Trophoblast cell (in vitro differentiated cells and primary cell): ENCODE data around the gene ATXN7.

Experiments used
- DNase-seq, 2 donors: peaks; one replicate each; pipeline ENCODE4 v3.0.0-alpha.2; 2016
- H2AFZ ChIP-seq: 2 replicates; pipeline ENCODE4 v1.6.1; 2013; ENCODE audit warnings: low read length, moderate library complexity, mild to moderate bottlenecking; ENCODE audit not compliant: insufficient read depth, poor library complexity
- H2AK5ac ChIP-seq: 2 replicates; pipeline ENCODE4 v1.6.1; 2013; ENCODE audit warnings: mild to moderate bottlenecking, low read length
- H2BK120ac ChIP-seq: 2 replicates; pipeline ENCODE4 v1.6.1; 2013; ENCODE audit warnings: low read length, mild to moderate bottlenecking, moderate library complexity; ENCODE audit not compliant: insufficient read depth, poor library complexity
- H2BK12ac ChIP-seq: 2 replicates; pipeline ENCODE4 v1.6.1; 2013; ENCODE audit warnings: mild to moderate bottlenecking, low read length, moderate library complexity
- H2BK5ac ChIP-seq: 2 replicates; pipeline ENCODE4 v1.6.1; 2013; ENCODE audit warnings: low read length, low read depth, moderate library complexity, mild to moderate bottlenecking; ENCODE audit not compliant: poor library complexity
- H3K14ac ChIP-seq: 2 replicates; pipeline ENCODE4 v1.6.1; 2013; ENCODE audit warnings: mild to moderate bottlenecking, low read length
- H3K18ac ChIP-seq: 2 replicates; pipeline ENCODE4 v1.6.1; 2013; ENCODE audit warnings: mild to moderate bottlenecking, low read length
- H3K23ac ChIP-seq: 2 replicates; pipeline ENCODE4 v1.6.1; 2013; ENCODE audit warnings: low read length
- H3K27ac ChIP-seq: 2 replicates; pipeline ENCODE4 v1.5.1; 2013; ENCODE audit warnings: low read depth, mild to moderate bottlenecking, inconsistent platforms, low read length, moderate library complexity
- H3K27me3 ChIP-seq: 2 replicates; pipeline ENCODE4 v1.6.1; 2013; ENCODE audit warnings: inconsistent platforms, mild to moderate bottlenecking, low read length, moderate library complexity; ENCODE audit not compliant: insufficient read depth
- H3K36me3 ChIP-seq, 2 experiments: 1 replicate in 1 of 2; 2 replicates in 1 of 2; pipeline ENCODE4 v1.6.1; 2013; ENCODE audit warnings: low read length in 2 of 2, mild to moderate bottlenecking in 2 of 2, moderate library complexity in 1 of 2; ENCODE audit not compliant: insufficient read depth in 2 of 2, control insufficient read depth in 1 of 2
- H3K4ac ChIP-seq: 2 replicates; pipeline ENCODE4 v1.6.1; 2013; ENCODE audit warnings: low read depth, mild to moderate bottlenecking, low read length, moderate library complexity
- H3K4me1 ChIP-seq, 2 experiments: 1 replicate in 1 of 2; 2 replicates in 1 of 2; pipeline ENCODE4 v1.6.1; 2013; ENCODE audit warnings: low read length in 2 of 2, mild to moderate bottlenecking in 2 of 2, moderate library complexity in 1 of 2; ENCODE audit not compliant: insufficient read depth in 2 of 2, control insufficient read depth in 1 of 2
- H3K4me2 ChIP-seq: 2 replicates; pipeline ENCODE4 v1.6.1; 2013; ENCODE audit warnings: inconsistent platforms, mild to moderate bottlenecking, low read length, moderate library complexity
- H3K4me3 ChIP-seq: 2 replicates; pipeline ENCODE4 v1.5.1; 2013; ENCODE audit warnings: mild to moderate bottlenecking, low read depth, low read length, inconsistent platforms
- H3K79me1 ChIP-seq: one replicate; pipeline ENCODE4 v1.6.1; 2013; ENCODE audit warnings: low read length
- H3K79me2 ChIP-seq: 2 replicates; pipeline ENCODE4 v1.6.1; 2013; ENCODE audit warnings: low read length, mild to moderate bottlenecking; ENCODE audit not compliant: control insufficient read depth, insufficient read depth, poor library complexity
- H3K9ac ChIP-seq: 2 replicates; pipeline ENCODE4 v1.6.1; 2013; ENCODE audit warnings: mild to moderate bottlenecking, low read length
- H3K9me3 ChIP-seq: 2 replicates; pipeline ENCODE4 v1.6.1; 2013; ENCODE audit warnings: low read depth, mild to moderate bottlenecking, control low read depth, inconsistent platforms, low read length; ENCODE audit not compliant: insufficient read depth
- H4K12ac ChIP-seq: 2 replicates; pipeline ENCODE4 v1.6.1; 2013; ENCODE audit warnings: low read depth, mild to moderate bottlenecking, low read length, moderate library complexity
- H4K8ac ChIP-seq: 2 replicates; pipeline ENCODE4 v1.6.1; 2013; ENCODE audit warnings: low read depth, mild to moderate bottlenecking, low read length, moderate library complexity
- H4K91ac ChIP-seq: one replicate; pipeline ENCODE4 v1.6.1; 2013; ENCODE audit warnings: low read depth, mild to moderate bottlenecking, low read length, moderate library complexity
- WGBS: extraction: QIAGEN DNeasy Blood & Tissue Kit; methylation state at CpG from one replicate; pipeline ENCODE4 v1.1.7; 2013; ENCODE audit warnings: missing lambda C conversion rate; ENCODE audit not compliant: insufficient read length, insufficient coverage; ENCODE audit errors: extremely low coverage; 5-methylcytosine and 5-hydroxymethylcytosine counted together

ATXN7 gene

DNA sequence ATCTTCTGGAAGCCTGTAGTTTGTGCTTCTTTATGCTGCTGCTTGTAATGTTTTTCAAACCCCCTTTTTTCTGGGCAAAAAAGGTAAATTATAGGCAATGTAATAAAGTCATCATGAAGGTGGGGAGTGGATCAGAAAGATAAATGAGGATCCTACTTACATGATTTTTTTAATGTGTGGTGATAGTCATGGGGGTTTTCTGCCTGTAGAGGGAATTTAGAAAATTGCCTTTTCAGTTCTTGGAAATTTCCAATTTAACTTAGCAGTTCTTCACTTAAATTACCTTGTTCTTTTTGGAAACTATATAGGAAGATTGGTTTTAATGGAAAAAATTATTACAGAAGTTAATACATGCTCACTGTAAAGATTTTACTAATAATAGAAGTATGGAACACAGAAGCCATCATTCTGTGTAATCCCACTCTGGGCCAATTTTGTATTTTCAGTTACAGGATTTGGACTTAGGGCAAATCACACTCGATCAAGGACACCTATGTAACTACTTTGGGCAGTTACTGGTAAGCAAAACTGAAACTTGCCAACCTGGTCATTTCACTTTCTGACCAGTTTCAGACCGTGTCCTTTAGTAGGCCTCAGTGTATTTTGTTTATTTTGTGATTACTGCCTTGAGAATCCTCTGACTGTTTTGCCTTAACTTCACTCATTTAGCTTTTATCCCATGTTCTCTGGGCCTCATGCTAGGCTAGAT lies 59.0 kb downstream of the ATXN7 start:
- Histone ChIP-seq H4K91ac (no peak overlapping the region), H3K79me2 (no peaks in the 10 kb centered on the region), H3K27me3 (no peaks in the 10 kb centered on the region), H3K4me1 (no peaks in the 10 kb centered on the region), H3K9me3 (no peaks in the 10 kb centered on the region), H3K4me2 (no peak overlapping the region), H3K4me3 (no peak overlapping the region), H3K79me1 (no peaks in the 10 kb centered on the region), H3K18ac (no peak overlapping the region), H2AK5ac (no peak overlapping the region), H4K8ac (no peak overlapping the region), H3K36me3 (peaks cover 11 to 38% of the 10 kb centered on the region in 2 experiments), H3K9ac (no peak overlapping the region), H3K4ac (no peak overlapping the region), H2BK120ac (no peak overlapping the region), H3K14ac (no peak overlapping the region), H2BK12ac (no peak overlapping the region), H3K23ac (no peak overlapping the region), H4K12ac (no peak overlapping the region), H2AFZ (no peak overlapping the region), H3K27ac (no peak overlapping the region), H2BK5ac (no peak overlapping the region)
- DNase-seq = no peak
- no CpG with 5 or more reads among the region's 2 CpGs for WGBS

DNA sequence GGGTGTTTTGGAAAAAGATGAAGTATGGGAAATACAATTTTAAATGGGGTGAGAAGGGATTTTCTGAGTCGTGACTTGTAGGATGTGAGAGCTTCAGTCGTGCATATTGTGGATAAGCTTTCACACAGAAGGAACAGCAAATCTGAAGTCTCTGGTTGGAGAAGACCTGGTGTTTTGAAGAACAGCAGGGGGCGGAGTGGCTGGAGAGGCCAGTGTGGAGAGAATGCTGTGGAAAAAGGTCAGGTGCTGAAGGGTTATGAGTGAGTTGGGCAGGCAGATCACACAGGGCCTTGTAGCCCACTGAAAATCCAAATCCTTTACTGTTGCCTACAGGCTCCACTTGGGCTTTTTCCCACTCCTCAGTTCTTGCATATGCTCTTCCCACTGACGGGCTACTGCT lies 62.6 kb downstream of the ATXN7 start:
- Histone ChIP-seq H3K18ac (no peak overlapping the region), H3K9ac (no peak overlapping the region), H2BK12ac (no peak overlapping the region), H3K4me1 (no peaks in the 10 kb centered on the region), H3K27ac (no peak overlapping the region), H2BK5ac (no peak overlapping the region), H3K4ac (no peak overlapping the region), H3K79me2 (peaks cover 2% of the 10 kb centered on the region), H3K14ac (no peak overlapping the region), H3K4me2 (no peak overlapping the region), H3K36me3 (peaks cover 10 to 26% of the 10 kb centered on the region in 2 experiments), H3K23ac (no peak overlapping the region), H2AK5ac (no peak overlapping the region), H4K91ac (no peak overlapping the region), H2AFZ (no peak overlapping the region), H3K4me3 (no peak overlapping the region), H3K79me1 (no peaks in the 10 kb centered on the region), H2BK120ac (no peak overlapping the region), H4K8ac (no peak overlapping the region), H3K9me3 (no peaks in the 10 kb centered on the region), H4K12ac (no peak overlapping the region), H3K27me3 (no peaks in the 10 kb centered on the region)
- 100% methylated on average over 1 of the region's 4 CpGs for WGBS
- DNase-seq = no peak

DNA sequence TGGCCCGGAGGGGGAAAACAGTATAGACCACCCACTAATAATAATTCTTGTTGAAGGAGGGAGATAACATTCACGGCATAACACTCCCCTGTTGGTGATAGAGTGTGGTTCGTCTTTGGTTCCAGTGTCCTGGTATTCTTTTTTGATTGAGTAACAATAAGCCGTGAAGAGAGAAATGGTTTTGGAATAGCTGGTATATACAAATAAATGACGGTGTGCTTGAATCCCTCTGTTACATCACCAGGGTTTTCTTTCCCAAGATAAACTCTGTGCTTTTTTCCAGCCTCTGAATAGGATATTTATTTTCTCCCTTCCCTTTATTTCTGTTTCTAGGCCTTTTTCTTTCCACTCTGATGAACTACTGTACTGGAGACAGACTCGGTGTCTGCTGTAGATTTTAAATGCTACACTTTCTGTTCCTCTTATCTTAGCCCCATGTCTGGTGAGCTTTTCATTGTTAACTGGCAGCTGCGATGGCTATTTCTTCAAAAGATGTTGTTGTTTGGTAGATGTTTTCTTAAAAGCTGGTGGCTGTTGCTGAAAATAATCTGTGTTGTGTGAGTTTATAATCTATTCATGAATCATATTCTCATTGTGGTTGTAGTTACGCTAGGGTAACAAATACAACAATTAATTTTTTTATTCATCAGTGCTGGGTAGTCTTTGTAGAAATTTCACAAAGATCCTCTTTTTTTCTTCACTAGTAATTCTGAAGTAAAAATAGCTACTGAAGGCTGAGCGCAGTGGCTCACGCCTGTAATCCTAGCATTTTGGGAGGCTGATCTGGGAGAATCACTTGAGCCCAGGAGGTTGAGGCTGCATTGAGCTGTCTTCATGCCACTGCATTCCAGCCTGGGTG lies 64.0 kb downstream of the ATXN7 start:
- WGBS = no CpG with 5 or more reads among the region's 10 CpGs
- Histone ChIP-seq H2BK5ac (no peak overlapping the region), H2BK120ac (no peak overlapping the region), H3K4ac (no peak overlapping the region), H3K4me3 (no peak overlapping the region), H3K27me3 (no peaks in the 10 kb centered on the region), H3K27ac (no peak overlapping the region), H3K79me2 (peaks cover 2% of the 10 kb centered on the region), H2BK12ac (no peak overlapping the region), H4K91ac (no peak overlapping the region), H3K14ac (no peak overlapping the region), H3K23ac (no peak overlapping the region), H4K8ac (no peak overlapping the region), H2AFZ (no peak overlapping the region), H3K79me1 (no peaks in the 10 kb centered on the region), H3K9ac (no peak overlapping the region), H3K4me2 (no peak overlapping the region), H3K36me3 (peaks cover 7 to 19% of the 10 kb centered on the region in 2 experiments), H3K18ac (no peak overlapping the region), H3K4me1 (no peaks in the 10 kb centered on the region), H4K12ac (no peak overlapping the region), H2AK5ac (no peak overlapping the region), H3K9me3 (no peaks in the 10 kb centered on the region)
- DNase-seq = no peak

DNA sequence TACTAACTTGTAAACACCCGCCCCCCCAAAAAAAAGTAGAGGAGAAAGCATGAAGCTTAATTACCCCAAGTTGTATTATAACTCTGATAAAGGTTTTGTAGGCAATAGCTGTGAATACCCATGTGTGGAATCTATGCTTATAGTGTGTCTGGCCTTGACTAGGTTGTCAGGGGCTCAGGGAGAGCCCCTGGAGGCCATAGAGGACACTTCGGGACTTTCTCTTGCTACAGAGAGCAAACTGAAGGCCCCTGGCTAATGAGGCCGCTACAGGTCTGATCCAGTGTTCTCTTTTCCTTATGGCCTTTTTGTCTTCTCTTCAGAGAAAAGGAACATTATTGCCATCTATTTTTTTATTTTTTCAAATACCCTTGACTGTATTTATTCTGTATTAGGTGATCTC lies 67.6 kb downstream of the ATXN7 start:
- WGBS = no CpG with 5 or more reads among the region's 3 CpGs
- Histone ChIP-seq H2AFZ (no peak overlapping the region), H3K79me2 (peaks cover 2% of the 10 kb centered on the region), H2BK12ac (no peak overlapping the region), H4K12ac (no peak overlapping the region), H3K9ac (no peak overlapping the region), H3K27me3 (no peaks in the 10 kb centered on the region), H3K14ac (no peak overlapping the region), H4K8ac (no peak overlapping the region), H4K91ac (no peak overlapping the region), H3K79me1 (no peaks in the 10 kb centered on the region), H3K18ac (no peak overlapping the region), H3K4me1 (no peaks in the 10 kb centered on the region), H3K4me3 (no peak overlapping the region), H3K23ac (no peak overlapping the region), H3K4ac (no peak overlapping the region), H3K4me2 (no peak overlapping the region), H3K36me3 (peaks cover 3 to 4% of the 10 kb centered on the region in 2 experiments), H3K27ac (no peak overlapping the region), H2BK120ac (no peak overlapping the region), H3K9me3 (no peaks in the 10 kb centered on the region), H2BK5ac (no peak overlapping the region), H2AK5ac (no peak overlapping the region)
- no peak for DNase-seq
